ENCODE data around the gene YLPM1. TPM values are rescaled to one million over a fixed set of nuclear protein-coding genes. Genes with fewer than 3 reads are reported as not detected.
"Not testable (repeated sequence)": the region's sequence is repeated elsewhere in the genome, so short reads cannot be mapped to it uniquely, and the experiment has no call there.

The YLPM1 gene
- total RNA-seq = 80.4 and 80.8 TPM in 2 replicates

- intact Hi-C loops (cut with micrococcal nuclease) = loop anchor here (1.0 to 2.0 kb wide), 6 partner anchors 30 to 414 kb away; partner anchors contain the start of genes AREL1, EIF2B2, FCF1 and TMED10
Measured at GRCh38 chr14:74762917-74763802, at the start of gene YLPM1. YLPM1 (plus strand) TSS chr14:74763316; CDS start chr14:74763490, 174 bp downstream.

GRCh38 chr14:74713395-74713735, 49.8 kb upstream of the YLPM1 start:
- intact Hi-C loops (cut with micrococcal nuclease) = loop anchor here (1.0 to 2.0 kb wide), 4 partner anchors 50 to 947 kb away; partner anchors contain the start of genes ERG28, ISCA2, NPC2 and TTLL5

GRCh38 chr14:74720526-74720925, 42.6 kb upstream of the YLPM1 start:
- intact Hi-C loops (cut with micrococcal nuclease) = no loop called here

- intact Hi-C loops (cut with micrococcal nuclease) = no loop called here
Measured at GRCh38 chr14:74723134-74723533, 40.0 kb upstream of the YLPM1 start.

- intact Hi-C loops (cut with micrococcal nuclease) = no loop called here
Measured at GRCh38 chr14:74732387-74732786, 30.7 kb upstream of the YLPM1 start.

GRCh38 chr14:74733221-74733620, 29.9 kb upstream of the YLPM1 start:
- intact Hi-C loops (cut with micrococcal nuclease) = no loop called here

- intact Hi-C loops (cut with micrococcal nuclease) = no loop called here
Measured at GRCh38 chr14:74735125-74735524, 28.0 kb upstream of the YLPM1 start.

GRCh38 chr14:74737753-74738325, 25.3 kb upstream of the YLPM1 start:
- intact Hi-C loops (cut with micrococcal nuclease) = no loop called here

- intact Hi-C loops (cut with micrococcal nuclease) = no loop called here
Measured at GRCh38 chr14:74739293-74740030, 23.7 kb upstream of the YLPM1 start.

- intact Hi-C loops (cut with micrococcal nuclease) = no loop called here
Measured at GRCh38 chr14:74747237-74747636, 15.9 kb upstream of the YLPM1 start.

GRCh38 chr14:74754157-74754556, 9.0 kb upstream of the YLPM1 start:
- intact Hi-C loops (cut with micrococcal nuclease) = no loop called here

- intact Hi-C loops (cut with micrococcal nuclease) = no loop called here
Measured at GRCh38 chr14:74754899-74755298, 8.2 kb upstream of the YLPM1 start.

GRCh38 chr14:74756326-74756725, 6.8 kb upstream of the YLPM1 start:
- intact Hi-C loops (cut with micrococcal nuclease) = no loop called here

- intact Hi-C loops (cut with micrococcal nuclease) = not testable (repeated sequence)
Measured at GRCh38 chr14:74758505-74758904, 4.6 kb upstream of the YLPM1 start.

GRCh38 chr14:74763803-74764531, 851 bp downstream of the YLPM1 start:
- intact Hi-C loops (cut with micrococcal nuclease) = loop anchor here (1.0 to 2.0 kb wide), 6 partner anchors 29 to 413 kb away; partner anchors contain the start of genes AREL1, EIF2B2, FCF1 and TMED10

GRCh38 chr14:74765721-74766120, 2.6 kb downstream of the YLPM1 start:
- intact Hi-C loops (cut with micrococcal nuclease) = no loop called here

- intact Hi-C loops (cut with micrococcal nuclease) = no loop called here
Measured at GRCh38 chr14:74771399-74771798, 8.3 kb downstream of the YLPM1 start.

GRCh38 chr14:74784634-74785033, 21.5 kb downstream of the YLPM1 start:
- intact Hi-C loops (cut with micrococcal nuclease) = no loop called here

GRCh38 chr14:74785056-74785613, 22.0 kb downstream of the YLPM1 start:
- intact Hi-C loops (cut with micrococcal nuclease) = no loop called here

- intact Hi-C loops (cut with micrococcal nuclease) = no loop called here
Measured at GRCh38 chr14:74786796-74787315, 23.7 kb downstream of the YLPM1 start.

All from T-helper 2 cell treated with Interferon-gamma antibody and Interleukin-4, amounts not matched to agents 100 ng/mL and 5 ng/mL, for 36 hours (primary cell).